Measurements from ENCODE around the gene LRRC41.
"Not testable (repeated sequence)": the region's sequence is repeated elsewhere in the genome, so short reads cannot be mapped to it uniquely, and the experiment has no call there.

Gene LRRC41

GRCh38 chr1:46241733-46242132 is 61.7 kb downstream of the LRRC41 start:
- DNase-seq: not testable (repeated sequence)

GRCh38 chr1:46238865-46239264 is 64.6 kb downstream of the LRRC41 start:
- DNase-seq: not testable (repeated sequence)

- no peak for DNase-seq
These were observed 66.5 kb downstream of the LRRC41 start for GRCh38 chr1:46236882-46237281.

GRCh38 chr1:46231231-46231630 is 72.2 kb downstream of the LRRC41 start:
- not testable (repeated sequence) for DNase-seq

All from NCI-H446 treated with DMSO at 0.1 percent for 48 hours (cell line).